WTC11 (cell line): ENCODE measurements around the gene RAPGEF1. TPM values are rescaled to one million over a fixed set of nuclear protein-coding genes. Genes with fewer than 3 reads are reported as not detected.
"Not testable (repeated sequence)": the region's sequence is repeated elsewhere in the genome, so short reads cannot be mapped to it uniquely, and the experiment has no call there.

Experiments used
- ATAC-seq: fragments of 200-7000 bp; cut with Tn5 transposase; 2 replicates; pipeline ENCODE4 v1.10.0; 2021; ENCODE audit warnings: mild to moderate bottlenecking, moderate library complexity
- CTCF ChIA-PET: fragments of 300-600 bp; sonication (Branson Sonifier 250); formaldehyde crosslinking; loops from one replicate; lab custom pipeline; 2021; ENCODE audit warnings: antibody characterized with exemption; lab: Charles Lee
- POLR2A ChIA-PET: fragments of 350-600 bp; sonication (Branson Sonifier 250); formaldehyde crosslinking; loops from one replicate; lab custom pipeline; 2021; ENCODE audit warnings: antibody characterized with exemption; lab: Charles Lee
- DNase-seq: peaks from one replicate; pipeline ENCODE4 v3.0.0; 2021; ENCODE audit warnings: low spot score
- H3K27ac Mint-ChIP-seq: 2 replicates; pipeline ENCODE4 v1.8.0; 2021; ENCODE audit warnings: mixed read lengths
- H3K27me3 Mint-ChIP-seq: 2 replicates; pipeline ENCODE4 v1.8.0; 2021; ENCODE audit warnings: low read depth, mild to moderate bottlenecking, moderate library complexity, mixed read lengths
- H3K36me3 Mint-ChIP-seq: 2 replicates; pipeline ENCODE4 v1.8.0; 2021; ENCODE audit warnings: mixed read lengths
- H3K4me1 Mint-ChIP-seq: 2 replicates; pipeline ENCODE4 v1.8.0; 2022; ENCODE audit warnings: mixed read lengths
- H3K4me3 Mint-ChIP-seq: 2 replicates; pipeline ENCODE4 v1.8.0; 2021; ENCODE audit warnings: mild to moderate bottlenecking, moderate library complexity, mixed read lengths
- H3K9me3 Mint-ChIP-seq: 2 replicates; pipeline ENCODE4 v1.8.0; 2021; ENCODE audit warnings: mixed read lengths
- ARID4B ChIP-seq: sonication (generic); formaldehyde crosslinking; IDR thresholded peaks from 2 replicates; pipeline ENCODE4 v1.8.0; 2023; ENCODE audit warnings: missing genetic modification reagents, mild to moderate bottlenecking, borderline replicate concordance
- ATF1 ChIP-seq: sonication (generic); formaldehyde crosslinking; IDR thresholded peaks from 2 replicates; pipeline ENCODE4 v1.8.1; 2023; ENCODE audit warnings: mild to moderate bottlenecking, moderate library complexity, missing genetic modification reagents
- FOXJ3 ChIP-seq: sonication (generic); formaldehyde crosslinking; IDR thresholded peaks from 2 replicates; pipeline ENCODE4 v1.9.0; 2021; ENCODE audit warnings: missing genetic modification reagents, mild to moderate bottlenecking, borderline replicate concordance
- FOXK1 ChIP-seq: sonication (generic); formaldehyde crosslinking; IDR thresholded peaks from 2 replicates; pipeline ENCODE4 v1.8.0; 2022; ENCODE audit warnings: mild to moderate bottlenecking, moderate library complexity, missing genetic modification reagents
- KAT7 ChIP-seq: sonication (generic); formaldehyde crosslinking; IDR thresholded peaks from 2 replicates; pipeline ENCODE4 v1.8.1; 2023; ENCODE audit warnings: missing genetic modification reagents, mild to moderate bottlenecking, borderline replicate concordance
- OVOL2 ChIP-seq: fragments of 250-450 bp; sonication (Bioruptor Pico); IDR thresholded peaks from 2 replicates; pipeline ENCODE4 v1.9.0; 2021; ENCODE audit warnings: mild to moderate bottlenecking, borderline replicate concordance
- TP53 ChIP-seq: sonication (generic); formaldehyde crosslinking; IDR thresholded peaks from 2 replicates; pipeline ENCODE4 v1.8.1; 2023; ENCODE audit warnings: mild to moderate bottlenecking, missing genetic modification reagents
- ZBTB43 ChIP-seq: sonication (generic); formaldehyde crosslinking; IDR thresholded peaks from 2 replicates; pipeline ENCODE4 v1.8.1; 2023; ENCODE audit warnings: mild to moderate bottlenecking, missing genetic modification reagents
- ZNF671 ChIP-seq: fragments of 250-450 bp; sonication (Bioruptor Pico); IDR thresholded peaks from 2 replicates; pipeline ENCODE4 v1.8.0; 2021; ENCODE audit warnings: mild to moderate bottlenecking
- total RNA-seq: library from RNA; stranded (reverse); gene quantifications from 3 replicates; pipeline ENCODE4 v1.2.3, GENCODE V29; 2021
- TF ChIP-seq, protein P1 (sequence below): fragments of 250-450 bp; sonication (Bioruptor Pico); IDR thresholded peaks from 2 replicates; pipeline ENCODE4 v1.9.0; 2021; ENCODE audit warnings: mild to moderate bottlenecking
- TF ChIP-seq, protein P2 (sequence below): sonication (generic); formaldehyde crosslinking; IDR thresholded peaks from 2 replicates; pipeline ENCODE4 v1.8.1; 2023; ENCODE audit warnings: mild to moderate bottlenecking, moderate library complexity, missing genetic modification reagents
- TF ChIP-seq, protein P3 (sequence below): fragments of 250-450 bp; sonication (Bioruptor Pico); IDR thresholded peaks from 2 replicates; pipeline ENCODE4 v1.9.0; 2021; ENCODE audit warnings: mild to moderate bottlenecking
- TF ChIP-seq, protein P4 (sequence below): fragments of 200-600 bp; IDR thresholded peaks from 2 replicates; pipeline ENCODE4 v1.8.0; 2022; ENCODE audit warnings: antibody characterized with exemption

RAPGEF1 gene
- total RNA-seq, 1 experiment from 2014 or later = 66.2 TPM

GRCh38 chr9:131681826-131682225 is 58.0 kb downstream of the RAPGEF1 start:
- H3K4me3 Mint-ChIP-seq, H3K27me3 Mint-ChIP-seq, POLR2A ChIA-PET, DNase-seq, ATAC-seq: not testable (repeated sequence)
- H3K4me1 Mint-ChIP-seq = peaks cover 90% of the 10 kb centered on the region
- CTCF ChIA-PET = interaction anchor here (1.7 to 1.9 kb wide), 2 partner anchors 15 to 90 kb away, joined by 7 to 8 read pairs; no protein-coding TSS in a partner anchor
- H3K9me3 Mint-ChIP-seq = peaks cover 33% of the 10 kb centered on the region
- peak overlapping the region; percentile 98 for H3K27ac Mint-ChIP-seq
- peaks cover 34% of the 10 kb centered on the region for H3K36me3 Mint-ChIP-seq

- POLR2A ChIA-PET, ATAC-seq, H3K4me3 Mint-ChIP-seq, H3K27me3 Mint-ChIP-seq, DNase-seq: not testable (repeated sequence)
- peaks cover 27% of the 10 kb centered on the region for H3K9me3 Mint-ChIP-seq
- H3K36me3 Mint-ChIP-seq = peaks cover 27% of the 10 kb centered on the region
- CTCF ChIA-PET = interaction anchor here (0.7 to 1.9 kb wide), 3 partner anchors 13 to 90 kb away, joined by 3 to 8 read pairs (median 7); no protein-coding TSS in a partner anchor
- peak overlapping the region; percentile 98 for H3K27ac Mint-ChIP-seq
- peaks cover 93% of the 10 kb centered on the region for H3K4me1 Mint-ChIP-seq
These were observed 58.8 kb downstream of the RAPGEF1 start for GRCh38 chr9:131681108-131681507.

GRCh38 chr9:131679261-131680020 is 60.4 kb downstream of the RAPGEF1 start:
- no peak overlapping the region for H3K27ac Mint-ChIP-seq
- peaks cover 12% of the 10 kb centered on the region for H3K9me3 Mint-ChIP-seq
- no peak overlapping the region for H3K4me3 Mint-ChIP-seq

More at GRCh38 chr9:131679261-131680020, 60.4 kb downstream of the RAPGEF1 start:
- H3K4me1 Mint-ChIP-seq = peaks cover 100% of the 10 kb centered on the region
- H3K27me3 Mint-ChIP-seq = no peaks in the 10 kb centered on the region
- ChIA-PET CTCF (interaction anchor here (1.1 to 1.6 kb wide), 2 partner anchors 17 to 38 kb away, joined by 5 to 6 read pairs; no protein-coding TSS in a partner anchor), POLR2A (no interaction called here)
- ATAC-seq (no peak), DNase-seq (no peak)
- TF ChIP-seq TP53 (no peak), KAT7 (CRISPR knock-in tag) (no peak), FOXJ3 (CRISPR knock-in tag) (no peak), ZBTB43 (no peak), ZNF671 (CRISPR knock-in tag) (no peak), ARID4B (CRISPR knock-in tag) (no peak), FOXK1 (CRISPR knock-in tag) (no peak), ATF1 (CRISPR knock-in tag) (no peak), OVOL2 (CRISPR knock-in tag) (no peak)
- TF ChIP-seq, protein P1, sequence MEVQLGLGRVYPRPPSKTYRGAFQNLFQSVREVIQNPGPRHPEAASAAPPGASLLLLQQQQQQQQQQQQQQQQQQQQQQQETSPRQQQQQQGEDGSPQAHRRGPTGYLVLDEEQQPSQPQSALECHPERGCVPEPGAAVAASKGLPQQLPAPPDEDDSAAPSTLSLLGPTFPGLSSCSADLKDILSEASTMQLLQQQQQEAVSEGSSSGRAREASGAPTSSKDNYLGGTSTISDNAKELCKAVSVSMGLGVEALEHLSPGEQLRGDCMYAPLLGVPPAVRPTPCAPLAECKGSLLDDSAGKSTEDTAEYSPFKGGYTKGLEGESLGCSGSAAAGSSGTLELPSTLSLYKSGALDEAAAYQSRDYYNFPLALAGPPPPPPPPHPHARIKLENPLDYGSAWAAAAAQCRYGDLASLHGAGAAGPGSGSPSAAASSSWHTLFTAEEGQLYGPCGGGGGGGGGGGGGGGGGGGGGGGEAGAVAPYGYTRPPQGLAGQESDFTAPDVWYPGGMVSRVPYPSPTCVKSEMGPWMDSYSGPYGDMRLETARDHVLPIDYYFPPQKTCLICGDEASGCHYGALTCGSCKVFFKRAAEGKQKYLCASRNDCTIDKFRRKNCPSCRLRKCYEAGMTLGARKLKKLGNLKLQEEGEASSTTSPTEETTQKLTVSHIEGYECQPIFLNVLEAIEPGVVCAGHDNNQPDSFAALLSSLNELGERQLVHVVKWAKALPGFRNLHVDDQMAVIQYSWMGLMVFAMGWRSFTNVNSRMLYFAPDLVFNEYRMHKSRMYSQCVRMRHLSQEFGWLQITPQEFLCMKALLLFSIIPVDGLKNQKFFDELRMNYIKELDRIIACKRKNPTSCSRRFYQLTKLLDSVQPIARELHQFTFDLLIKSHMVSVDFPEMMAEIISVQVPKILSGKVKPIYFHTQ = no peak
- TF ChIP-seq, protein P2, sequence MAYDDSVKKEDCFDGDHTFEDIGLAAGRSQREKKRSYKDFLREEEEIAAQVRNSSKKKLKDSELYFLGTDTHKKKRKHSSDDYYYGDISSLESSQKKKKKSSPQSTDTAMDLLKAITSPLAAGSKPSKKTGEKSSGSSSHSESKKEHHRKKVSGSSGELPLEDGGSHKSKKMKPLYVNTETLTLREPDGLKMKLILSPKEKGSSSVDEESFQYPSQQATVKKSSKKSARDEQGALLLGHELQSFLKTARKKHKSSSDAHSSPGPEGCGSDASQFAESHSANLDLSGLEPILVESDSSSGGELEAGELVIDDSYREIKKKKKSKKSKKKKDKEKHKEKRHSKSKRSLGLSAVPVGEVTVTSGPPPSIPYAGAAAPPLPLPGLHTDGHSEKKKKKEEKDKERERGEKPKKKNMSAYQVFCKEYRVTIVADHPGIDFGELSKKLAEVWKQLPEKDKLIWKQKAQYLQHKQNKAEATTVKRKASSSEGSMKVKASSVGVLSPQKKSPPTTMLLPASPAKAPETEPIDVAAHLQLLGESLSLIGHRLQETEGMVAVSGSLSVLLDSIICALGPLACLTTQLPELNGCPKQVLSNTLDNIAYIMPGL = no peak
- TF ChIP-seq, protein P3, sequence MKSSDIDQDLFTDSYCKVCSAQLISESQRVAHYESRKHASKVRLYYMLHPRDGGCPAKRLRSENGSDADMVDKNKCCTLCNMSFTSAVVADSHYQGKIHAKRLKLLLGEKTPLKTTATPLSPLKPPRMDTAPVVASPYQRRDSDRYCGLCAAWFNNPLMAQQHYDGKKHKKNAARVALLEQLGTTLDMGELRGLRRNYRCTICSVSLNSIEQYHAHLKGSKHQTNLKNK (CRISPR knock-in tag) = no peak
- TF ChIP-seq, protein P4, sequence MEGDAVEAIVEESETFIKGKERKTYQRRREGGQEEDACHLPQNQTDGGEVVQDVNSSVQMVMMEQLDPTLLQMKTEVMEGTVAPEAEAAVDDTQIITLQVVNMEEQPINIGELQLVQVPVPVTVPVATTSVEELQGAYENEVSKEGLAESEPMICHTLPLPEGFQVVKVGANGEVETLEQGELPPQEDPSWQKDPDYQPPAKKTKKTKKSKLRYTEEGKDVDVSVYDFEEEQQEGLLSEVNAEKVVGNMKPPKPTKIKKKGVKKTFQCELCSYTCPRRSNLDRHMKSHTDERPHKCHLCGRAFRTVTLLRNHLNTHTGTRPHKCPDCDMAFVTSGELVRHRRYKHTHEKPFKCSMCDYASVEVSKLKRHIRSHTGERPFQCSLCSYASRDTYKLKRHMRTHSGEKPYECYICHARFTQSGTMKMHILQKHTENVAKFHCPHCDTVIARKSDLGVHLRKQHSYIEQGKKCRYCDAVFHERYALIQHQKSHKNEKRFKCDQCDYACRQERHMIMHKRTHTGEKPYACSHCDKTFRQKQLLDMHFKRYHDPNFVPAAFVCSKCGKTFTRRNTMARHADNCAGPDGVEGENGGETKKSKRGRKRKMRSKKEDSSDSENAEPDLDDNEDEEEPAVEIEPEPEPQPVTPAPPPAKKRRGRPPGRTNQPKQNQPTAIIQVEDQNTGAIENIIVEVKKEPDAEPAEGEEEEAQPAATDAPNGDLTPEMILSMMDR = no peak
- H3K36me3 Mint-ChIP-seq = peaks cover 12% of the 10 kb centered on the region
